ENCODE data around the gene SEMA5A.

The SEMA5A gene

DNA sequence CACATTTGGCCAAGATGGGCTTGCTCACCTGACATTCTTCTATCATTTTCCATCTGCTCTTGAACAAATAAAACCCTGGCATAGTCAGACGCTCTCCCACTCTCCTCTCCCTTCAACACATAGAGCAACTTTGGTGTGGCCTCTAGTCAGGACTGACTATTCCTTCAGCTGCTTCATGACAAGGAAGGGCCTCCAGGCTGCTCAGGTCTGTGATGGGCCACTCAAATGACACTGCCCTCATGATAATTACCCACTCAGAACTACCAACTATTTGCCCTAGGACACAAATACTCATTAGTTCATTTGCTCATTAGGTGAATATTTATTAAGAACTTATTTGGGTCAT lies 376.3 kb downstream of the SEMA5A start:
- DNase-seq (ENCODE audit: extremely low spot score): no peak
- ChIA-PET CTCF (interaction anchor here (5.3 kb wide), 1 partner anchor 13 kb away, joined by 24 read pairs; no protein-coding TSS in a partner anchor), POLR2A (no interaction called here)
- TF ChIP-seq, protein P1, sequence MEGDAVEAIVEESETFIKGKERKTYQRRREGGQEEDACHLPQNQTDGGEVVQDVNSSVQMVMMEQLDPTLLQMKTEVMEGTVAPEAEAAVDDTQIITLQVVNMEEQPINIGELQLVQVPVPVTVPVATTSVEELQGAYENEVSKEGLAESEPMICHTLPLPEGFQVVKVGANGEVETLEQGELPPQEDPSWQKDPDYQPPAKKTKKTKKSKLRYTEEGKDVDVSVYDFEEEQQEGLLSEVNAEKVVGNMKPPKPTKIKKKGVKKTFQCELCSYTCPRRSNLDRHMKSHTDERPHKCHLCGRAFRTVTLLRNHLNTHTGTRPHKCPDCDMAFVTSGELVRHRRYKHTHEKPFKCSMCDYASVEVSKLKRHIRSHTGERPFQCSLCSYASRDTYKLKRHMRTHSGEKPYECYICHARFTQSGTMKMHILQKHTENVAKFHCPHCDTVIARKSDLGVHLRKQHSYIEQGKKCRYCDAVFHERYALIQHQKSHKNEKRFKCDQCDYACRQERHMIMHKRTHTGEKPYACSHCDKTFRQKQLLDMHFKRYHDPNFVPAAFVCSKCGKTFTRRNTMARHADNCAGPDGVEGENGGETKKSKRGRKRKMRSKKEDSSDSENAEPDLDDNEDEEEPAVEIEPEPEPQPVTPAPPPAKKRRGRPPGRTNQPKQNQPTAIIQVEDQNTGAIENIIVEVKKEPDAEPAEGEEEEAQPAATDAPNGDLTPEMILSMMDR (IDR thresholded peaks at IDR 0.05; ENCODE audit: control extremely low read depth, extremely low read depth, low read depth, missing control alignments): no peak

DNA sequence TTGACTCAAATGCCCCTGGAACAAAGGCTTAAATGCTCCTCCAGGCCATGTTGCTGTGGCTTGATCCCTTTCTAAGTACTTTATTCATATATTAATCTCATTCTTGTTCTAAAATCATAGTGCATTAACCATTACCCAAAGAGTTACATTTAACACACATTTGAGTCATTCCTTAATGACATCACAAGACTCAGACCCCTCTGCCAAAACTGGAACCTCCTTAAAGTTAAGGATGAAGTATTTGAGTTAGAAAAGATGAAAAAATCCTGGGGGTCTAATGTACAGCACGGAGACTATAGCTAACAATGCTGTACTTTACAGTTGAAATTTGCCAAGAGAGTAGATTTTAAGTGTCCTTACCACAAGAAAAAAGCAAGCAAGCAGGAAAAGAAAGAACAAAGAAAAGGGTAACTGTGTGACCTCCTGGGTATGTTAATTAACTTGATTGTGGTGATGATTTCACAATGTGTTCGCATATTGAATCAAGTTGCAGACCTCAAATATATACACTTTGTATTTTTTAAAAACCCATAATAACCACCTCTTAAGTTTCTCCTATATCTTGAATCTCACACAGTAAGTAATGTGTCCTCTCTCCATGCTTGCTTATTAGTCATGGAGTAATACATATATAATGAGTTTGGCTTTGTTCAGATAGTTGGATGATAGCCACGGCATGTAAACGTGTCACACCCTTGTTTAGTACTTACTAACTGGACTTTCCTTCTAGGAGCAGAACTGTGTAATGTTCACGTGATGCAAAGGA lies 376.9 kb downstream of the SEMA5A start:
- TF ChIP-seq, protein P1 (IDR thresholded peaks at IDR 0.05; ENCODE audit: control extremely low read depth, extremely low read depth, low read depth, missing control alignments): no peak
- CTCF ChIA-PET: interaction anchor here (2.1 to 5.3 kb wide), 2 partner anchors 12 to 16 kb away, joined by 7 to 24 read pairs; no protein-coding TSS in a partner anchor
- POLR2A ChIA-PET: no interaction called here
- no peak for DNase-seq (ENCODE audit: extremely low spot score)

DNA sequence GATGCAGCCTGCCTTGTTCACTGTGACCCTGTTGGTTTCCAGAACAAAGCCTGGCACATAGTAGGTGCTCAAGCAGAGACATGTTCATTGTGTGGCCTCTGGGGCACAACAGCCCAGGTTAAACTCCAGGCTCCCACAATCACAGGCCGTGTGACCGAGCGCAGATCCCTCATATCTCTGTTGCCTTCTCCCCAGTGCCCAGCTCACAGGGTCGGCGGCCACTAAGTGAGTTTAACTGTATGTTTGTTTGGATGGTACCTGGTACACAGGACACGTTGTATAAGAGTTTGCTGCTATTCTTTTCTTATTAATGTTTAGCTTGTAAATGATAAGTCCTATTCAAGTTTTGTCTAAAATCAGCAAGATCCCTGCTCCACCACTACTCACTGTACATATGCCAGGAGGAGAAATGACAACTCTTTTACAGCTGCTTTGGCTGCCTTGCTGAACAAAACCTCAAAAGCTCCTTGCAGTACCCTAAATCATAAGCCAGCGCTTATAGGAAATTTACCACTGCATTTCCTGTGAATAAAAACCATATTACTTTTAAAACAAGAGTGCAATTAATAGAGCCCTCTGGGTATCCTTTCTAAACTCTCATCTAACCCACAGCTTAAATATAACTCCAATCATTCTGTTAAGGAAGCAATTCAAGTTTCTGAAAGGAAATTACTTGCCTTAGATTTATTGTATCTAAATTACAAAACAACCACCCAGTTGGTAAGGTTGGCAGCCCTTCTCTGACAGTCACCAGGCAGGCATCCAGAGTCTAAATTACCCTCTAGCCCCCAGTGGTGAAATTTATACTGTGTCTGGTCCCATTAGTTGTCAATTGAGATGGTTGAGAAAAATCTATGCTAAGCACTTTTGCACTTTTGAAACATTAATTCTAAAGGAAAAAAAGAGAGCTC lies 379.4 kb downstream of the SEMA5A start:
- ChIA-PET CTCF (interaction anchor here (0.9 to 5.3 kb wide), 5 partner anchors 10 to 31 kb away, joined by 3 to 24 read pairs (median 4); no protein-coding TSS in a partner anchor), POLR2A (no interaction called here)
- TF ChIP-seq, protein P1 (IDR thresholded peaks at IDR 0.05; ENCODE audit: control extremely low read depth, extremely low read depth, low read depth, missing control alignments): no peak
- DNase-seq (ENCODE audit: extremely low spot score): no peak

DNA sequence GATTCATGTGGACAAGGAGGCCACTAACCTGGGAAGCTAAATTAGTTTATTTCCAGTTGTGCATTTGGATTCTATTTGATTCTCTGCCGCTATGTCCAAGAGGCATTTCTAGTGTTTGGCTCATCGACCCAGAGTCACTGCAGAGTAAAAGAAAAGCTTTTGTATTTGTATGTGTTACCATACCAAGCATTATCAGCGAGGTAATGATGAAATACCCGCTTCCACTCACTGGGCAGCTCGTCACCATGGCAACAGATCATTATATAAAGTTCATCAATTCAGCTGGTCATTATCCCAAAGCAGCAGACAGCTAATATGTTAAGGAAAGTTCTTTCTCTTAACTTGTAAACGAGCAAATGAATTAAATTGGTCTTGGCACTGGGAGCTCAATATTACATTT lies 380.3 kb downstream of the SEMA5A start:
- POLR2A ChIA-PET: no interaction called here
- CTCF ChIA-PET: interaction anchor here (1.1 to 5.3 kb wide), 6 partner anchors 9 to 379 kb away, joined by 3 to 24 read pairs (median 4); no protein-coding TSS in a partner anchor
- TF ChIP-seq, protein P1 (IDR thresholded peaks at IDR 0.05; ENCODE audit: control extremely low read depth, extremely low read depth, low read depth, missing control alignments): no peak
- no peak for DNase-seq (ENCODE audit: extremely low spot score)

DNA sequence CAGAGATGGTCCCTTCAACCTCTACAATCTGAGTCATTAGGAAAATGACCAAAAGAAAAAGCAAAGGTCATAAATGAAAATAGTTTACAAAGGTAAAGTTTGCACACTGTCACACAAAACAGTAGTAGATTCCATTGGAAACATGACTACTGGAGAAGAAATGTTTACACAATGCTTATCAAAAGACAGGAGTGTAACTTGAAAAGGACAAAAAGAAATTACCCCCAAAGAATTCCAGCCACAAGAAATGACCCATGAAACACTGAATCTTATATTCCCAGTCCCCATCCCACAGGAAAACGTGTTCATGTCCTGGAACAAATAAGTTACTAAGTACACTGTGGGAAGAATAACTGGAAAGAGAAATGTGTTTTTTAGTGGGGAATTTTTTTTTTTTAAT lies 385.1 kb downstream of the SEMA5A start:
- CTCF ChIA-PET: no interaction called here
- TF ChIP-seq, protein P1 (IDR thresholded peaks at IDR 0.05; ENCODE audit: control extremely low read depth, extremely low read depth, low read depth, missing control alignments): no peak
- DNase-seq (ENCODE audit: extremely low spot score): no peak
- POLR2A ChIA-PET: no interaction called here

DNA sequence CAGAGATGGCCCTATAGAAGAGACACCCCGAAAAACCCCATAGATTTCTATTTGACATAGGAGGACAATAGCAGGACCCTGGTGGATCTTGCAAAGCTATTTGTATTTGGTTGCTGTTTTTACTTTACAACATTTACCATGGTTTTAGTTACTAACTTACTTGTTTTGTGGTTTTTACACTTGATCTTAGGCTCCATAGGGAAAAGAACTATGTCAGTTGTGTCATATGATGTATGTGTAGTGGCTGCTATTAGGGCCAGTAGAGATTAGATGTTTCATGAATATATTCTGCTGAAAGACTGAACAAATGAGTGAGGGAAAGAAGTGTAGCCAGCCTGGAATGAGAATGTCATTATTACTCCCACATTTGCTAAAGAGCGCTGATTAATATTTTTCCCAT lies 388.1 kb downstream of the SEMA5A start:
- TF ChIP-seq, protein P1 (IDR thresholded peaks at IDR 0.05; ENCODE audit: control extremely low read depth, extremely low read depth, low read depth, missing control alignments): no peak
- ChIA-PET POLR2A (no interaction called here), CTCF (interaction anchor here (1.3 to 2.1 kb wide), 2 partner anchors 9 to 42 kb away, joined by 3 to 24 read pairs; no protein-coding TSS in a partner anchor)

More for the DNA sequence above, 388.1 kb downstream of the SEMA5A start:
- no peak for DNase-seq (ENCODE audit: extremely low spot score)
